Measurements from ENCODE around the gene CFAP410.

CFAP410 gene

DNA sequence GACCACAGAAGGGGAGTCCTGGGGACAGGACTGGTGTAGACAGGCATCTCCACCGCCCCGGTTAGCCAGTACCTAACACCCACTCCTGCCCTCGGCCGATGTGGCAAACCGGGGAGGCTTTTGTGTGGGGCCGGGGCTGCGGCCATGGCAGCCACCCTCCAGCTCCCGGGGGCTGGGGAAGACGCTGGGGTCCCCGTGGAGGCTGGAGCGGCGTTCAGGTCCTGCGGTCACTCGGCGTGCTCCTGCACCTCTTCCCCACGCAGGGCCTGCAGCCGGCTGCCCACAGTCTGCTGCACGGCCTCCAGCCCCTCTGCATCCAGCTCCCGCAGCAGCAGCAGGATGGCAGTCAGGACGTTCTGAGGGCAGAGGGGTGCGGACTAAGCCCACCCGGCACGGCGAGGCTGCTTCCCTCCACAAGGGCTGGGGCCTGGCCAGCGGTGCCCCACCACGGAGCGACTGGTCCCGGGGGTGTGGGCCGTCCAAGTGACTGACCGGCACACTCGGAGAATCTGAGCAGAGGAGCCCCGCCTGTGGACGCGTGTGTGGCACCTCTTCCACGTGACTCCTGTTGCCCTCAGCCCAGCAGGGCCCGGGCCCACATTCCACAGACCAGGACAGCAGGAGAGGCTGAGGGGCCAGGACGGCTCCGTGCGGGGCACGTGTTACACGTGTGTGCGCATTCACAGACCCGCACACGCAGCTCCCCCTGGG lies 9.1 kb downstream of the CFAP410 start:
- no peak for DNase-seq

DNA sequence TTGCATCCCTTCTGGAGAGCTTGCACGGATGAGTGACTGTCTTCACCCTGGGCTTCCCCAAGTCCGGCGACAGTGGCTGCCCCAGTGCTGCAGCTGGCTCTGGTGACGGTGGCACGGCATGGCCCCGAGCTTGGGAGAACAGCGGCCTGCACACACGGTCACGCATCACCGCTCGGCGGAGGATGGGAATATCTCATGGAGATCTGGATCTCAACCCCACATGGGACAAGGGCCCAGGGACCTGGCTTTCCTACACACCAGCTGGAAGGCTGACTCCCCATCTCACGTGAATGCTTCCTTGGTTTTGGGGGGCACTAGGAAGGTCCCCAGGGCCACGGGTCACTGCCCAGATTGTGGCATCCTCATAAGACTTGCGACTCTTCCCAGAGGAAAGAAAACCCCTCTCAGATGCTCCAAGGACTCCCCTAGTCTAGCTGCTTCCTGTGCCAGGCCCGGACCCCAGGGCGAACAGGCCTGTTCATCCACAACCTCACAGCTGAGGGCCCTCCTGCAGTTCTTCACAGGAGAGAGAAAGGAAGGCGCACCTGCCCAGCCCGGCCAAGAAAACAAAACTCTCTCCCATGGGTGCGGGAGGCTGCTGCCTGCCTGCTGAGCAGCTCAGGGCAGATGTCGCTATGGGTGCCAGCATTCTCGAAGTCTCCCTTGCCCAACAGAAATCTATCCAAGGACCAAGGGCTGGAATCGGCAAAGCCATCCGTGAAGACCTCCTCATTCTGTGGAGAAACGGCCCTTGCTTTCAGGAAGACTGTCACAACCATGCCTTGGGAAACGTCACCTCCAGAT lies 9.9 kb downstream of the CFAP410 start:
- no peak for DNase-seq

DNA sequence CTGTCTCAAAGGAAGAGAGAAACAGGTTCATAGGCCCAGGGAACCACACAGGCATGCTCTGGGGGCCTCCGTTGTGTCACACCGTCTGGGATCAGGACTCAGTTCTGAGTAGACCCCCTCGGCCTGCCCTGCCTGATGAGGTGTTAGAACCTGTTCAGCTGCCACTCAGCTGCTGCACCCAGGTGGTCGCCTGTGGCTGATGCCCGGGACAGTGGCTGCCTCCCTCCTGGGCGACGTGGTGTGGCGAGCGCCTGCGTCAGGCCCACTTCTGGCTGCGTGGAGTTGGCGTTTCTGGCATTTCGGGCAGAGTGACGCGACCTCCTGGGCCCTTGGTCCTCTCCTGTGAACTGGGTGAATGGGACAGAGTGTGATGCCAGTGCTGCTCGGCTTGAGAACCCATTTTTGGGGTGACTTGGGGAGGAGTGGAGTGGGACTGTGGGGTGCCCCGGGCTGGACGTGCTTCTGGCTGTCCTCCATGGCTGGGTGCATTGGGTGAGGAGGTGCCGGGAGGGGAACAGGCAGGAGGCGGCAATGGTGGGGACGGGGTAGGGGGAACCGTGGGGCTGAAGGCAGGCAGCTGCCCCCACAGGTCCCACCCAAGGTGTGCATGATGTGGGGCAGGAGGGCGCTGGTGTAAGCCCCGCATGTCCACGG lies 10.8 kb downstream of the CFAP410 start:
- DNase-seq = no peak

GRCh38 chr21:44327603-44327974 lies 11.6 kb downstream of the CFAP410 start:
- no peak for DNase-seq

DNA sequence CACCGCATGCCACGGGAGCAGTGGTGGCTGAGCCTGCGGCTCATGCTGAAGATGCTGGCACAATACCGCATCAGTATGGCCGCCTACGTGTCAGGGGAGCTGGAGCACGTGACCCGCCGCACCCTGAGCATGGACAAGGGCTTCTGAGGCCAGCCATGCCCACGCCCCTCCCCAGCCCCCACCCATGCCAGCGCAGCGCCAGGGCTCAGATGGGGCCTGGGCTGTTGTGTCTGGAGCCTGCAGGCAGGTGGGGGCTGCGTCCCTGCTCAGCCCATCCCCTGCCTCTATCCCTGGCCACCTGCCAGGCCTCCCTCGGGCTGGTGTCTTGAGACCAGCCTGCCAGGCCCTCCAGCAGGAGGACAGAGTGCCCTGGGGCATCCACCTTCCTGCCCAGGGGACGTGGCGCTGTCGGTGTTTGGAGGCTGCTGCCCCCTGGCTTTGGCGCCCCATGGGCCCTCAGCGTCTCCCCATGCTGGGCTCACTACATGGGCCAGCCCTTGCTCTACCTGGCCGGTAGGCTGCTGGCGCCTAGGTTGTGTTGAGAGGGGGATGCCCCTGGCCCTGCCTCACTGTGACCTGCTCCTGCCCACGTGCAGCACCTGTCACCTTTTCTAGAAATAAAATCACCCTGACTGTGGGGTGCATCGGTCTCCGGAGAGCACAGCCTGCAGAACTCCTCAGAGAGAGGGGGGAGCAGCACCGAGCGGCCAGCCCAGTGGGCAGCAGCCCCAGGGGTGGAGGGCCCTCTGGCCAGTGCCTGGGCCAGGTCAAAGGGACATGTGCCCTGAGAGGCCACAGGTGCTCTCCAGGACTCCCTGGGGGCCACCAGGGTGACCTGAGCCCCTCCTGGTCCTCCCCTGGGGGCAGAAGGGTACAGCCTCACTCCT lies 12.2 kb downstream of the CFAP410 start:
- no peak for DNase-seq

DNA sequence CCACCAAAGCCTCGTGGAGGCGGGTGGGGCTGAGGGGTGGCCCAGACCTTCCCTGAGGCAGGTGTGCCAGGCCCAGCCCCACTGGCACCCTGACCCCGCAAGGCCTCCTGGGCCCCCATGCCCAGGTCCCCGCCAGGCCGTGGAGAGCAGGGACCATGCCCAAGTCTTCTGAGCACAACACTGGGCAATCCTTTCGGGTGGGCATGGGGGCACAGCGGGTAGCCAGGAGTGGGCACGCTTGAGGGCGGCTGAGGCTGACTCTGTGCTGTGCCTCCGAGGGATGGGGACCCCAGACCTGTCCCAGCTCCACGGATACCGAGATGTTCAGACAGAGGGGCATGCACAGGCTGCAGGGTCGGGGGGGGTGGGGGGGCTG lies 12.9 kb downstream of the CFAP410 start:
- no peak for DNase-seq

DNA sequence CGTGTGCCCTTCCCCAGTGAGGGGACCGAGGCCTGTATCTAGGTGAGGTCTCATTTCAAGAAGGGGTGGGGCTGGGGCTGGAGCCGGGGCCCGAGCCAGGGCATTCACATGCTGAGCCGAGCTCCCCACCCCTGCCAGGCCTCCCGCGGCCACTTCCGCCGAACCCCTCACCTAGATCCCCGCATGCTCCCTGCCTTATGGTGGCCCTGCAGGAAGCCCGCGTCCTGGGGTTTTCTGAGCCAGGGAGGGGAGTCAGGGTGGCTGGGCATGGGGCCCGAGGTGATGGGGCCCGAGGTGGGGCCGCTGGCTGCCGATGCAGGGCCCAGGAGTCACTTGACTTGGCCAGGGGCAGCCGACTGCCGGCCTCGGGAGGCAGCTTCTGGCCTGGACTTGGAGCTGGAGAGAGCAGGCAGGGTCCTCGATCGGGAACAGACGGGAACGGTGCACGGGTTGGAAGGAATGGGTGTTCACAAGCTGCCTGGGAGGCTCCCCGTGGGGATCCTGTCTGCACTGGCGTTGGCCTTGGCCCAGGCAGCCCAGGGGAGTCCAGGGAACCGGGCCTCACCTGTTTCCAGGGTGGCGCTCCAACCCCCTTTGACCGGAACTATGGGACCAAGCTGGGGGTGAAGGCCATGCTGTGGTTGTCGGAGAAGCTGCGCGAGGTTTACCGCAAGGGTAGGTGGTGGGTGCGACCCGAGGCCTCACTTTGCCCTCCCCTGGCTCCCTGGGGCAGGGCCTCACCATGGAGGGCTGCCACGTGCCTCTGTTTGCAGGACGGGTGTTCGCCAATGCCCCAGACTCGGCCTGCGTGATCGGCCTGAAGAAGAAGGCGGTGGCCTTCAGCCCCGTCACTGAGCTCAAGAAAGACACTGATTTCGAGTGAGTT lies 13.6 kb downstream of the CFAP410 start:
- no peak for DNase-seq

DNA sequence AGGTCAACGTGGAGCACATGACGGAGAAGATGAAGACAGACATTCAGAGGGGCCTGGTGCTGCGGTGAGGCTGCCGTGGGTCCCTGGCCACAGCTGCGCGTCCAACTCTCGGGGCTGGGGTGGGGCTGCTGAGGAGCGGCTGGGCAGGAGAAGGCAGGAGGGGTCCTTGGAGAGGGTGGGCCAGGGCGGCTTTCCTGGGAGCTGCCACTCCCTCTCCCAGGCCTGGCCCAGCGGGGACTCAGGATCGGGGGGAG lies 14.4 kb downstream of the CFAP410 start:
- no peak for DNase-seq

GRCh38 chr21:44324106-44324853 lies 14.9 kb downstream of the CFAP410 start:
- no peak for DNase-seq

GRCh38 chr21:44323591-44323990 lies 15.6 kb downstream of the CFAP410 start:
- no peak for DNase-seq

DNA sequence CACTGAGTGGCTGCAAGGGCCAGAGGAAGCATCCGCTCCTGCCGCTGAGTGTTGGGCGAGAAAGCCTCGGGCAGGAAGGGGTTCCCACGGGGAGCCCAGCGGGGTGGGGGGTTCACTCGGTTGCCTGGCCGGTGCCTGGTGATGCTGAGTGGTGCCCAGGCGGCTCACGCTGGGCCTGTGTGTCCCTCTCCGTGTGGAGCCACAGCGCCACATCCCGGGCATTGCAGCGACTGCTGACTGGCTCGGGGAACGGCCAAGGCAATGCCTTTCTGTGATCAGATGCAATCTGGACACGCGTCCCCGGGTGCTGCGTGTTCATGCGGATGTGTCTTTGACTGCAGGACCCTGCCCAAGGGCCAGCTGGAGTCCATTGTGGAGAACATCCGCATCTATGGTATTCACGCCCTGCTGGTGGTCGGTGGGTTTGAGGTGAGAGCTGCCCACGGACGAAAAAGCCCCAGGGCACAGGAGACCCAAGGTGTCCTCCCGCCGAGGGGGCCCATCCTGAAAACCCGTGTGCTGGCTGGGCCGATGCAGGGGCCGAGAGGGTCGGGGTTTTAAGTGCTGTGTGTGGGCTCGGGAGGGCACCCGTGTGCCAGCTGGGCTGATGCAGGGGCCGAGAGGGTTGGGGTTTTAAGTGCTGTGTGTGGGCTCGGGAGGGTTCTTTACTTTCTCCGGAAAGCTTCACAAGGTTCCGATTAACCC lies 16.4 kb downstream of the CFAP410 start:
- DNase-seq = no peak

DNA sequence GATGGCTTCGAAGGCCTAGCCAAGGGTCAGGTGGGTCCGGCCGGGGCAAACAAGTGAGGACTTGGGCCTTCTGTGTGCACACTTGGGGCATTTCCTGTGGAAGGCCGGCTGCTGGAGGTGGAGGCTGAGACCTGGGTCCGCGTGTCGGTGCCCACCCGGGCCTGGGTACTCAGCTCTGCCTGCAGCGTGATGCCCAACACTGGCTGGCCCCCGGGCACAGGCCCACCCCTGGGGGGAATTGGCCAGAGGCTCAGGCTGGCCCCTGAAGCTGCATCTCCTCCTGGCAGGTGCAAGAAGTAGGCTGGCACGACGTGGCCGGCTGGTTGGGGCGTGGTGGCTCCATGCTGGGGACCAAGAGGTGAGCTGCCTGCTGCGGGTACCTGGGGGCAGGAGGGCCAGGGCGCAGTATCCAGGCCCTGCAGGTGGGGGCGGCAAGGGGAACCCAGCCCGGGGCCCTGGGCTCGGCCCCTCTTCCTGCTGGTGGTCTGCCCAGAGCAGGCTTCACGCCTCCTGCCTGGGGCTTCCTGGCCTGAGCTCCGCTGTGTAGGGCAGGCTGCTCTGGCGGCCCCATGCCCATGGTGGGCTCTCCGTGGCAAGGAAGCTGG lies 17.2 kb downstream of the CFAP410 start:
- DNase-seq = no peak

GRCh38 chr21:44320847-44321246 lies 18.3 kb downstream of the CFAP410 start:
- DNase-seq = no peak

DNA sequence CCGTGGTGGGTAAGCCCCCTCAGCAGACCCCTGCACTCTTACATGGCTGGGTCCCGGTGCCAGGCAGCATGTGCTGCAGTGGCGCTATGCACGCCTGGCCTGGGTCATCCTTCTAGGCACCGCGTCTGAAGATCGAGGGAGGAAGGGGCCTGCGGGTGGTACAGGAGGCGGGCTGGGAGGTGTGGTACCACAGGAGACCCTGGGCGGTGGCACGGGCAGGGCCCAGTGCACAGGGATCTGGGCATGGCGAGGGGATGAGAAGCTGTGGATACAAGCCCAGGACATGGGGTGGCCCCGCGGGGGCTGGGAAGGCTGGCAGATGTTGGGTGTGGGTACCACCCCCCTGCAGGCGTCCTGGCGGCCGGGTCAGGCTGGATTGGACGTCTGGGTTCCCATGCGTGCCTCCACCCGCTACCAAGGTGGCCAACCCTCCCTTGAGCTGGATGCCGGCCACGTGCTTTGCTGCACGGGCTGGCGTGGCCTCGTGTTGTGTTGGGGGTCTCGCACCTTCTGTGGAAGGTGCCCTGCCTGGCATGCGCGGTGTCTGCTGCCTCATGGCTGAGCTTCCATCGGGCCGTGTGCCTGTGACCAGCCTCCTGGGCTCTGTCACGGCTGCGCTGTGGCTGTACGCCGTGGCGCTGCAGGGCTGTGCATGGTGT lies 19.7 kb downstream of the CFAP410 start:
- DNase-seq = no peak

GRCh38 chr21:44318489-44319285 lies 20.5 kb downstream of the CFAP410 start:
- no peak for DNase-seq

DNA sequence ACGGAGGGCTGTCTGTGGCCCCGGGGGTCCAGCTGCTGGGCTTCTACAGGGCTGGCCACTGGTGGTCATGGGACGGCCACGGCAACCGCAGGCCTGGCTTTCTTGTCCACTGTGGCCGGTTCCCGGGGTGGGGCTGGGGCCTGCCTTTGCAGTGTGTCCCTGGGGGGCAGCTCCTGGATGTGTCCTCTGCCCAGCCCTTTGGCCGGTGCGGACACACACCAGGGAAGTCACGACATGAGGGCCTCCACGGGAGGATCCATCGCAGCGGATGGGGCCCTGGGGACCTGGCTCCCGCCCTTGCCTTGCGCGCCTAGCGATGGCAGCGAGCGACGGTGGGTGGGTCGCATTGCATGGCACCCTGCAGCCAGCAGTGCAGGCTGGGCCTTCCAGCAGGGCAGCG lies 21.3 kb downstream of the CFAP410 start:
- DNase-seq = no peak

DNA sequence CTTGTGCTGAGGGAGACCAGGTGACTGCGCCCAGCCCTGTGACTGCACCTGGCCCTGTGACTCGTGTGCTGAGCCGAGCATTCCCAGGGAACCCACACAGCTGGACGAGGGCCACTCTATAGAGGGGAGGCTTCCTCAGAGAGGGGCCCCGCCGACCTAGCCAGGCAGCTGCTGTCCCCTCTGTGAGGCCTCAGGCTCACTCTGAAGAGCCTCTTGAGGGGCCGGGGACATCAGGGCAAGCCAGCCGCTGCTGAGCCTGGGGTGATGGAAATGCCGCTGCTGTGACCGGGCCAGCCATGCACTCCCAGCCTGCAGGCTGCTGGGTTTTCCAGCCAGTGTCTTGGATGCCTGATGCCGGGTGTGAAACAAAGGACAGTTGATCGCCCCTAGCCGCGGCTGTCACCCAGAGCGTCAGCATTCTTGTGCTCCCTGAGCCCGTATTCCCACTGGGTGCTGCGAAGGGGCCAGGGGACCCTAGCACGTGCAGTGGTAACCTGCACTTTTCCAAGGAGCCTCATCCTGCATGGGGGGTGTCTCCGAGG lies 21.9 kb downstream of the CFAP410 start:
- DNase-seq = no peak

DNA sequence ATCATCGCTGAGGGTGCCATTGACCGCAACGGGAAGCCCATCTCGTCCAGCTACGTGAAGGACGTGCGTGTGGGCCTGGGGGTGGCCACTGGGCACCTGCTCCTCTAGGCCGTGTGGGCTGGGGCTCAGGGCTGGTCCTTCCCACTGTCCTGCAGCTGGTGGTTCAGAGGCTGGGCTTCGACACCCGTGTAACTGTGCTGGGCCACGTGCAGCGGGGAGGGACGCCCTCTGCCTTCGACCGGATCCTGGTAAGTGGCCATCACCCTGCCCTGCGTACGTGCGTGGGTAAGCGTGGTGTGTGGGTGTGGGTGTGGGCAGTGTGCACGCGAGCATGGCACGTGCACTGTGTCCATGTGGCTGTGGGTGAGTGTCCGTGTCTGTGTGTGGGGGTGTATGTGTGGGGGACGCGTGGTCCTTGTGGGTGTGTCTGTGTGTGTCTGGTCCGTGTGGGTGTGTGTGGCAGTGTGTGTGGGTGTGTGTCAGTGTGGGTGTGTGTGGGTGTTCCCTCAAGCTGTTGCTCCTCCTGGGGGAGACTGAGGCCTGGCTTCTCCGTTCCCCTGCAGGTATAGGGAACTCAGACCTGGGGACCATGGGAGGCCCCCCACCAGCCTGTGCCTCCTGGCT lies 22.8 kb downstream of the CFAP410 start:
- DNase-seq = no peak

Data from KG1 (cell line).